Esophagus squamous epithelium (tissue), 5 donors: Measurements from ENCODE around the gene USP26. TPM values are rescaled to one million over a fixed set of nuclear protein-coding genes. Genes with fewer than 3 reads are reported as not detected.

Experiments used
- DNase-seq: peaks from one replicate; lab custom pipeline; 2025; lab: John Stamatoyannopoulos, UW
- H3K27ac ChIP-seq, 4 donors: fragments of 200-600 bp; sonication (generic); one replicate each; pipeline ENCODE4 v1.5.1; 2016 to 2019; ENCODE audit warnings: mild to moderate bottlenecking in 1 of 4
- H3K27me3 ChIP-seq, 4 donors: fragments of 200-600 bp; sonication (generic); 1 replicate in 3 of 4; 2 replicates in 1 of 4; pipeline versions ENCODE4 v1.5.1 to v1.6.0; 2017 to 2021; ENCODE audit warnings: antibody characterized with exemption in 1 of 4
- H3K36me3 ChIP-seq, 3 donors: fragments of 200-600 bp; sonication (generic); one replicate each; pipeline ENCODE4 v1.5.1; 2016 to 2019
- H3K4me1 ChIP-seq, 3 donors: fragments of 200-600 bp; sonication (generic); one replicate each; pipeline ENCODE4 v1.5.1; 2017 to 2019
- H3K4me3 ChIP-seq, 4 donors: fragments of 200-600 bp; sonication (generic); 1 replicate in 3 of 4; 2 replicates in 1 of 4; pipeline ENCODE4 v1.5.1; 2016 to 2019; ENCODE audit warnings: mild to moderate bottlenecking in 2 of 4, moderate library complexity in 1 of 4
- H3K9me3 ChIP-seq, 3 donors: fragments of 200-600 bp; sonication (generic); one replicate each; pipeline ENCODE4 v1.5.1; 2016 to 2019
- CTCF ChIP-seq, 6 experiments: fragments of 450-650 bp in 4 of 6; fragments of 200-600 bp in 2 of 6; sonication (generic) in 2 of 6; IDR thresholded peaks; one replicate each; pipeline ENCODE4 v1.5.1; 2016 to 2019; ENCODE audit warnings: antibody characterized with exemption in 6 of 6, mild to moderate bottlenecking in 4 of 6, moderate library complexity in 4 of 6
- POLR2A ChIP-seq, 4 donors: fragments of 450-650 bp; IDR thresholded peaks; one replicate each; pipeline ENCODE4 v1.6.1; 2017; ENCODE audit warnings: antibody characterized with exemption in 4 of 4, mild to moderate bottlenecking in 4 of 4, moderate library complexity in 3 of 4
- WGBS, 2 donors: methylation state at CpG; one replicate each; pipeline ENCODE4 v1.1.5; 2018; 5-methylcytosine and 5-hydroxymethylcytosine counted together
- intact Hi-C: fragments of 100-400 bp; cut with DNase I; formaldehyde crosslinking; loops from one replicate; pipeline ENCODE4 v1.15.0; 2022
- total RNA-seq, 4 donors: library from RNA; depleted of rRNA; stranded (reverse); fragments of >200 nt; gene quantifications; one replicate each; pipeline ENCODE4 v1.1.0, GENCODE V29; 2016
- donor health status: DM: yes; HTN: yes; CAD: no.

USP26 gene
- total RNA-seq, 4 donors from 2014 or later: not detected

GRCh38 chrX:133018229-133018628 is 78.7 kb downstream of the USP26 start:
- H3K27ac ChIP-seq: no peak overlapping the region
- H3K9me3 ChIP-seq: no peaks in the 10 kb centered on the region
- TF ChIP-seq CTCF (IDR thresholded peaks at IDR 0.05): no peak
- TF ChIP-seq POLR2A (IDR thresholded peaks at IDR 0.05): no peak
- H3K4me3 ChIP-seq: no peak overlapping the region
- H3K36me3 ChIP-seq: no peaks in the 10 kb centered on the region
- H3K4me1 ChIP-seq: no peaks in the 10 kb centered on the region
- no peak for DNase-seq
- WGBS, 2 donors: 74 to 86% methylated on average over 3 of the region's 3 CpGs
- intact Hi-C loops: no loop called here
- H3K27me3 ChIP-seq: no peaks in the 10 kb centered on the region

- TF ChIP-seq POLR2A (IDR thresholded peaks at IDR 0.05): no peak
- TF ChIP-seq CTCF (IDR thresholded peaks at IDR 0.05): no peak
- no peaks in the 10 kb centered on the region for H3K4me1 ChIP-seq
- intact Hi-C loops: no loop called here
- 88 to 89% methylated on average over 3 of the region's 3 CpGs for WGBS, 2 donors
- no peaks in the 10 kb centered on the region for H3K9me3 ChIP-seq
- H3K27ac ChIP-seq: no peak overlapping the region
- no peak overlapping the region for H3K4me3 ChIP-seq
- H3K27me3 ChIP-seq: no peaks in the 10 kb centered on the region
- no peak for DNase-seq
- no peaks in the 10 kb centered on the region for H3K36me3 ChIP-seq
Measured at GRCh38 chrX:133007458-133007857, 89.5 kb downstream of the USP26 start.

- TF ChIP-seq CTCF (IDR thresholded peaks at IDR 0.05) (no peak), POLR2A (IDR thresholded peaks at IDR 0.05) (no peak)
- H3K4me1 ChIP-seq: no peaks in the 10 kb centered on the region
- intact Hi-C loops: no loop called here
- no peak overlapping the region for H3K27ac ChIP-seq
- H3K36me3 ChIP-seq: no peaks in the 10 kb centered on the region
- WGBS, 2 donors: 71% methylated on average over 1 of the region's 1 CpG; no CpG with 5 or more reads in 1 of the 2 donors
- no peak for DNase-seq
- no peaks in the 10 kb centered on the region for H3K9me3 ChIP-seq
- no peaks in the 10 kb centered on the region for H3K27me3 ChIP-seq
- H3K4me3 ChIP-seq: no peak overlapping the region
Measured at GRCh38 chrX:133005616-133006015, 91.3 kb downstream of the USP26 start.

- Histone ChIP-seq H3K27ac (no peak overlapping the region), H3K4me1 (no peaks in the 10 kb centered on the region), H3K27me3 (no peaks in the 10 kb centered on the region), H3K36me3 (no peaks in the 10 kb centered on the region), H3K9me3 (no peaks in the 10 kb centered on the region), H3K4me3 (no peak overlapping the region)
- TF ChIP-seq CTCF (IDR thresholded peaks at IDR 0.05): peak in 4 of 6 experiments; percentile 15 to 48 (median 31)
- no peak for TF ChIP-seq POLR2A (IDR thresholded peaks at IDR 0.05)
- 10 to 11% methylated on average over 2 of the region's 2 CpGs for WGBS, 2 donors
- DNase-seq: no peak
- intact Hi-C loops: no loop called here
Measured at GRCh38 chrX:133005042-133005441, 91.9 kb downstream of the USP26 start.

- DNase-seq: no peak
- Histone ChIP-seq H3K27me3 (no peaks in the 10 kb centered on the region), H3K27ac (no peak overlapping the region), H3K4me1 (no peaks in the 10 kb centered on the region), H3K9me3 (no peaks in the 10 kb centered on the region), H3K36me3 (no peaks in the 10 kb centered on the region), H3K4me3 (no peak overlapping the region)
- intact Hi-C loops: no loop called here
- WGBS, 2 donors: 73% methylated on average over 1 of the region's 1 CpG; no CpG with 5 or more reads in 1 of the 2 donors
- no peak for TF ChIP-seq POLR2A (IDR thresholded peaks at IDR 0.05)
Measured at GRCh38 chrX:132999209-132999608, 97.7 kb downstream of the USP26 start.

- no peak for TF ChIP-seq POLR2A (IDR thresholded peaks at IDR 0.05)
- TF ChIP-seq CTCF (IDR thresholded peaks at IDR 0.05): no peak
- Histone ChIP-seq H3K9me3 (no peaks in the 10 kb centered on the region), H3K36me3 (no peaks in the 10 kb centered on the region), H3K4me1 (no peaks in the 10 kb centered on the region), H3K27ac (no peak overlapping the region), H3K27me3 (no peaks in the 10 kb centered on the region), H3K4me3 (no peak overlapping the region)
- DNase-seq: no peak
- 58% methylated on average over 2 of the region's 2 CpGs; no CpG with 5 or more reads in 1 of the 2 donors for WGBS, 2 donors
- intact Hi-C loops: no loop called here
Measured at GRCh38 chrX:132990835-132991234, 106.1 kb downstream of the USP26 start.
